Measurements from ENCODE around the gene CNPPD1. TPM values are rescaled to one million over a fixed set of nuclear protein-coding genes. Genes with fewer than 3 reads are reported as not detected.

The CNPPD1 gene
- polyA plus RNA-seq, 1 experiment, result 66.9 TPM

GRCh38 chr2:219197388-219197787 lies 20.7 kb upstream of the CNPPD1 start:
- no peak for TF ChIP-seq CTCF (IDR thresholded peaks at IDR 0.05; ENCODE audit: insufficient read depth, low read depth, low read length)
- POLR2A ChIA-PET, result no interaction called here
- CTCF ChIA-PET, result interaction anchor here (0.9 to 2.1 kb wide), 3 partner anchors 9 to 26 kb away, joined by 4 to 7 read pairs (median 4); partner anchors contain the start of gene ZFAND2B
- no peaks in the 10 kb centered on the region for H3K27me3 ChIP-seq (ENCODE audit: control insufficient read depth, insufficient read depth, low read length)
- no peaks in the 10 kb centered on the region for H3K36me3 ChIP-seq (ENCODE audit: control insufficient read depth, insufficient read depth, low read length)
- H3K4me3 ChIP-seq (ENCODE audit: low read depth, low read length), result no peak overlapping the region
- no peak for DNase-seq (ENCODE audit: low read depth)

- TF ChIP-seq CTCF (IDR thresholded peaks at IDR 0.05; ENCODE audit: insufficient read depth, low read depth, low read length), result no peak
- H3K27me3 ChIP-seq (ENCODE audit: control insufficient read depth, insufficient read depth, low read length), result no peaks in the 10 kb centered on the region
- DNase-seq (ENCODE audit: low read depth), result no peak
- POLR2A ChIA-PET, result no interaction called here
- no peak overlapping the region for H3K4me3 ChIP-seq (ENCODE audit: low read depth, low read length)
- peaks cover 16% of the 10 kb centered on the region for H3K36me3 ChIP-seq (ENCODE audit: control insufficient read depth, insufficient read depth, low read length)
- CTCF ChIA-PET, result no interaction called here
Observed at GRCh38 chr2:219186754-219187456, 10.2 kb upstream of the CNPPD1 start.

DNA sequence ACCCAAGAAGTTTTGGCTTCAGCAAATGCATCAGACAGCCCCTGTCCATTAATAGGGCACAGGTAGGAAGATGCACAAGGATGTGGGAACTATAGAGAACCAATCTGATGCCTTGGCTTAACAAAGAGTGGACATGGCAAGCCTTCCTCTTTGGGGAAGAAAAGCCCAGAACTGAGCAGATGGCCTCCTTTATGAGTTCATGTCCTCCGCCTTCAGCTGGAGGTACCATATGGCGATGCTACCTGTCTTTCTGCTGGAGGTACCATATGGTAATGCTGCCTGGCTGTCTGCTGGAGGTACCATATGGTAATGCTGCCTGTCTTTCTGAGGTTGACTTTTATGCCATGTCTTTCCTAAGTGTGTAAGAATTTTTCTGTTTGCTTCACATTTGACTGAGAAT lies 7.4 kb upstream of the CNPPD1 start:
- Histone ChIP-seq H3K36me3 (ENCODE audit: control insufficient read depth, insufficient read depth, low read length) (peaks cover 37% of the 10 kb centered on the region), H3K27me3 (ENCODE audit: control insufficient read depth, insufficient read depth, low read length) (no peaks in the 10 kb centered on the region), H3K4me3 (ENCODE audit: low read depth, low read length) (no peak overlapping the region)
- CTCF ChIA-PET, result no interaction called here
- no peak for DNase-seq (ENCODE audit: low read depth)
- POLR2A ChIA-PET, result no interaction called here
- TF ChIP-seq CTCF (IDR thresholded peaks at IDR 0.05; ENCODE audit: insufficient read depth, low read depth, low read length), result no peak

- ChIA-PET CTCF (interaction anchor here (1.6 to 2.7 kb wide), 3 partner anchors 10 to 35 kb away, joined by 4 to 13 read pairs (median 4); partner anchors contain the start of gene SLC23A3), POLR2A (no interaction called here)
Observed at GRCh38 chr2:219183151-219183772, 6.5 kb upstream of the CNPPD1 start.

More at GRCh38 chr2:219183151-219183772, 6.5 kb upstream of the CNPPD1 start:
- DNase-seq (ENCODE audit: low read depth), result no peak
- Histone ChIP-seq H3K27me3 (ENCODE audit: control insufficient read depth, insufficient read depth, low read length) (no peaks in the 10 kb centered on the region), H3K4me3 (ENCODE audit: low read depth, low read length) (no peak overlapping the region), H3K36me3 (ENCODE audit: control insufficient read depth, insufficient read depth, low read length) (peaks cover 37% of the 10 kb centered on the region)
- TF ChIP-seq CTCF (IDR thresholded peaks at IDR 0.05; ENCODE audit: insufficient read depth, low read depth, low read length), result no peak

All from BJ (cell line).